HG02884 (cell line): ENCODE data around the gene LAT.
"Not testable (repeated sequence)": the region's sequence is repeated elsewhere in the genome, so short reads cannot be mapped to it uniquely, and the experiment has no call there.

Experiments
- ATAC-seq: cut with Tn5 transposase; IDR thresholded peaks from one replicate; pipeline ENCODE4 v1.9.1; 2021; ENCODE audit warnings: mild to moderate bottlenecking, moderate library complexity; ENCODE audit not compliant: unreplicated experiment

The LAT gene, protein sequence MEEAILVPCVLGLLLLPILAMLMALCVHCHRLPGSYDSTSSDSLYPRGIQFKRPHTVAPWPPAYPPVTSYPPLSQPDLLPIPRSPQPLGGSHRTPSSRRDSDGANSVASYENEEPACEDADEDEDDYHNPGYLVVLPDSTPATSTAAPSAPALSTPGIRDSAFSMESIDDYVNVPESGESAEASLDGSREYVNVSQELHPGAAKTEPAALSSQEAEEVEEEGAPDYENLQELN

DNA sequence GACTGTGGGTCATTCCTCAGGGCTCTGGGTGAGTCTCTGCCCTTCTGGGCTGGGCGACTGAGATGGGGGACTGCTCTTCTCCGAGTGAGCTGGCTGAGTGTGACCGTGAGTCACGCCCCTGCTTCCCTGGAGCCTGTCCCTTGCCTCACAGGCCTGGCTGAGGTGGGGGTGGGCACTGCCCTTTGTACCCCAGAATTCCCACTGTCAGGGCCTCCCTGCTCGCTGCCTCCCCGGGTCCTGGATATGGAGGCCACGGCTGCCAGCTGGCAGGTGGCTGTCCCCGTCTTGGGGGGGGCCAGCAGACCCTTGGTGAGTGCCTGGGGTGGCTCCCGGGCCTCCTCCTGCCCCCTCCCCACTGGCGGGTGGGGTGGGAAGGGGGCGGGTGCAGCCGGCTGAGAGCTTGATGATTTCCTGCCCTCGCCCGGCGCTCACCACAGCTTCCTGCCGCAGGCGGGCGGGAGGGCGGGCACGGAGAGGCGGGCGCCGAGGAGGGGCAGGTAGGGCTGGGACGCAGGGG, at the start of gene LAT:
LAT (plus strand) TSS at position 434 of the 517 bp plus-strand sequence. CDS start 366 bp downstream, outside the sequence.
- no peak for ATAC-seq

DNA sequence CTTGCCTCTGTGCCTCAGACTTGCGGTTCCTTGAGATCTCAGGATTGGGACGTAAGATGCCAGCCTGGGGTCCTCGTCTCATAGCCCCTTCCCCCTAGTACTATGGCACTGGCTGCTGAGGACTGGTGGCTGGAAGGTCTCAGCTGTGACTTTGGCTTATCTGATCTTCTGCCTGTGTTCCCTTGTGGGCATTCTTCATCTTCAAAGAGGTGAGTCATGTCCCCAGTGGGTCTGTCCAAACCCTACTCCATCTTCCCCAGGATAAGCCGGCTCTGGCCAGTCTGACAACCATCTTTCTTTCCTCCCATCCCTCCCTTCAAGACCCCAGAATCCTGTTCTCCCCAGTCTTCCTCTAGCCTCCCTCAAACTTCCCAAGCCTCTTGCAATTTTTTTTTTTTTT, 49.5 kb upstream of the LAT start:
- no peak for ATAC-seq

DNA sequence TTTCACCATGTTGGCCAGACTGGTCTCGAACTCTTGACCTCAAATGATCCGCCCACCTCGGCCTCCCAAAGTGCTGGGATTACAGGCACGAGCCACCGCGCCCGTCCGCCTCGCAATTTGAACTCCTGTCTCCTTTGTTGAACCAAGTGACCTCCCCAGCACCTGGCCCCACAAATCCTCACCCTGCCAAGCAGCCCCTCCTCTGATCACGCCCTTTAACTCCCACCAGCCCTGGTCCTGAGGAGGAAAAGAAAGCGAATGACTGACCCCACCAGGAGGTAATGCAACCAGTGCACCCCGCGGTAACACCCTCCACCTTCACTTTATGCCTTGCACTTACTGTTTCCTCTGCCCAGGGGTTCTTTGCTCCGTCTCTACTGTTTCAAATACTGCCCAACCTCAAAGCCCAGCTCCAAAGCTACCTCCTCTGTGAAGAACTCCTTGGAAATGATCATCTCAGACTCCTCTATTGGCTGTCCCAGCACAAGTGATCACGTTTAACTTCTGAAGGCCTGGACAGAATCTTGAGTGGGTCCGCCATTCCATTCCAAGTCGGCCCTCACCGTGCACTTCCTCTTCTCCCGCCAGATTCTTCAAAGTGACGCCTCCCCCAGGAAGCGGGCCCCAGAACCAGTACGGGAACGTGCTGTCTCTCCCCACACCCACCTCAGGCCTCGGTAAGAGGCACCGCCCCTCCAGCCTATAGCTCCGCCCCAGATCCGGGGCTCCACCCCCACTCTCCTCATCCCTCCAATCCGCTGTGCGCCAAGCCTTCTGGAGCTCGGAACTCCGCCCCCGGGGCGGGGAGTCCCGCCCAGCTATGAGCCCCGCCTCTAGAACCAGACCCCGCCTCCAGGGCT, 48.7 kb upstream of the LAT start:
- peak; percentile 79 for ATAC-seq

DNA sequence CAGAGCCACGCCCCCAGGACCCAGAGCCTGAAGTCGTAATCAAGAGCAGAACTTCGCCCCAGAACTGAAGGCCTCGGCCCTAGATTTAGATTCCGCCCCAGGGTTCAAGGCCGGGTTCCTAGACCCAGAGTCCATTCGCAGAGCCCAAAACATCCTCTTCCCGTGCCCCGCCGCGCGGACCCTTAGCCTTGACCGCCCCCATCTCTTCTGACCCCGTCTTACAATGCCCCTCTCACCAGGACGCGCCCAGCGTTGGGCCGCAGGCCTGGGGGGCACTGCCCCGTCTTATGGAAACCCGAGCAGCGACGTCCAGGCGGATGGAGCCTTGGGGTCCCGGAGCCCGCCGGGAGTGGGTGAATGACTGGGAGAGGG, 48.1 kb upstream of the LAT start:
- ATAC-seq = no peak

DNA sequence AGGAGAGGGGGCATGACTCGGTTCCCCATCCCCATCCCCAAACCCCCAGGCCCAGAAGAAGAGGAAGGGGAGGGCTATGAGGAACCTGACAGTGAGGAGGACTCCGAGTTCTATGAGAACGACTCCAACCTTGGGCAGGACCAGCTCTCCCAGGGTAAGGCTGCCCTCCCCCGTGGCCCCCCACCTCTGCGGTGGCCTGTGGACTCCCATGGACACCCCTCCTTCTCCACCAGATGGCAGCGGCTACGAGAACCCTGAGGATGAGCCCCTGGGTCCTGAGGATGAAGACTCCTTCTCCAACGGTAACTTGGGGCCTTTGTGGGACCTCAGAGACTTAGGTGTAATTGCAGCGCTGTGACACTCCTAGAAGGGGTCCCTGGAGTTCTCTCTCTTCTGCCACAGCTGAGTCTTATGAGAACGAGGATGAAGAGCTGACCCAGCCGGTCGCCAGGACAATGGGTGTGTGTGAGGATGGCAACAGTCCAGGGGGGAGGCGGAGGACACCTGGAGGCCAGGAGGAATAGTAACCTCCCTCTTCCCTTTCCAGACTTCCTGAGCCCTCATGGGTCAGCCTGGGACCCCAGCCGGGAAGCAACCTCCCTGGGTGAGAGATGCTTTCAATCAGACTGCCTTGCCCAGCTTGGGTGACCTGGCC, 47.5 kb upstream of the LAT start:
- ATAC-seq = no peak

DNA sequence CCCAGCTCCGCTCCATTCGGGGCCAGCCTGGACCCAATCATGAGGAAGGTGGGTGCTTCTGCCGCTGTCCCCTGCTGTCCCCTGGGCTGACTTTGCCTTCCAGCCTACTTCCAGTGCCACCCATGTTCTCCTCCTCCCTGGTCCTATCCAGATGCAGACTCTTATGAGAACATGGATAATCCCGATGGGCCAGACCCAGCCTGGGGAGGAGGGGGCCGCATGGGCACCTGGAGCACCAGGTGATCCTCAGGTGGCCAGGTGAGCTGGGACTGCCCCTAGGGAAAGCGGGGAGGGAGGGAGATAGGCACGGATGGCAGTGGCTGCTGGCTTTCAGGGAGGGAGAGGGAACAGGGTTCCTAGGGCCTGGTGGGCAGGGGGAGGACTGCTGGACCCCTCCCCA, 46.1 kb upstream of the LAT start:
- no peak for ATAC-seq

DNA sequence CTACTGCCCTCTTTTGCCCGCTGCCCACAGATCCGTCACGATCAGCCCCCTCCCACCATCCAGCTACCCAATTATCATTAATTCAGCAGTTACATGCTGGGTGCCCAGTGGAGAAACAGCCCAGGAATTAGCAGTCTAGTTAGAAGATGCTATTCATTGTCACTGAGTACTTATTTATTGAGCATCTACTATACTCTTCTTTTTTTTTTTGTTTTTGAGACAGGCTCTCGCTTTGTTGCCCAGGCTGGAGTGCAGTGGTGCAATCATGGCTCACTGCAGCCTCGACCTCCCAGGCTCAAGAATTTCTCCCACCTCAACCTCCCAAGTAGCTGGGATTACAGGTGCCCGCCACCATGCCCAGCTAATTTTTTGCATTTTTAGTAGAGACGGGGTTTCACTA, 45.0 kb upstream of the LAT start:
- ATAC-seq = not testable (repeated sequence)

DNA sequence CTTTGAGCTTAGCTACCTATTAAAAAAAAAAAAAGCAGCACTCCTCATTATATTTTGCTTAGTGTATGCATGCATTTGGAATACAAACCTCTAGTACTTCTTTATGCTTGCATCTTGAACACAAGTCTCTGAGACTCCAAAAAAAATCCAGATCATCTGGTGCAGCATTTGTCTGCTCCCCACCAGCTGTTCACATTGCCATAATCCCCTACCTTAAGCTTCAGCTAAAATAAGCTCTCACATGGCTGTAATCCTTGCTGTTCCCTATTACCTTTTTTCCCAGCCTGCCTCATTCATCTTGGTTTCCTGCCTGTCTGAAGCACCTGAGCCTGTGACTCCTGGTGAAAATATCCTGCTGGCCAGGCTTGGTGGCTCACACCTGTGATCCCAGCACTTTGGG, 41.6 kb upstream of the LAT start:
- no peak for ATAC-seq

DNA sequence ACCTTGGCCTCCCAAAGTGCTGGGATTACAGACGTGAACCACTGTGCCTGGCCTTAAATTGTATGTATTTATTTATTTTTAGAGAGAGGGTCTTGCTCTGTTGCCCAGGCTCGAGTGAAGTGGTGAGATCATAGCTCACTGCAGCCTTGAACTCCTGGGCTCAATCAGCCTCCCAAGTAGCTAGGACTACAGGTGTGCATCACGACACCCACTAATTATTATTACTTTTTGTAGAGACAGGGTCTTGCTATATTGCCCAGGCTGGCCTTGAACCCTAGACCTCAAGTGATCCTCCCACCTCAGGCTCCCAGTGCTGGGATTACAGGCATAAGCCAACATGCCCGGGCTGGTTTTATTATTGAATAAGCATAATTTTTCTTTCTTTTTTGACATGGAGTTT, 38.2 kb upstream of the LAT start:
- no peak for ATAC-seq

DNA sequence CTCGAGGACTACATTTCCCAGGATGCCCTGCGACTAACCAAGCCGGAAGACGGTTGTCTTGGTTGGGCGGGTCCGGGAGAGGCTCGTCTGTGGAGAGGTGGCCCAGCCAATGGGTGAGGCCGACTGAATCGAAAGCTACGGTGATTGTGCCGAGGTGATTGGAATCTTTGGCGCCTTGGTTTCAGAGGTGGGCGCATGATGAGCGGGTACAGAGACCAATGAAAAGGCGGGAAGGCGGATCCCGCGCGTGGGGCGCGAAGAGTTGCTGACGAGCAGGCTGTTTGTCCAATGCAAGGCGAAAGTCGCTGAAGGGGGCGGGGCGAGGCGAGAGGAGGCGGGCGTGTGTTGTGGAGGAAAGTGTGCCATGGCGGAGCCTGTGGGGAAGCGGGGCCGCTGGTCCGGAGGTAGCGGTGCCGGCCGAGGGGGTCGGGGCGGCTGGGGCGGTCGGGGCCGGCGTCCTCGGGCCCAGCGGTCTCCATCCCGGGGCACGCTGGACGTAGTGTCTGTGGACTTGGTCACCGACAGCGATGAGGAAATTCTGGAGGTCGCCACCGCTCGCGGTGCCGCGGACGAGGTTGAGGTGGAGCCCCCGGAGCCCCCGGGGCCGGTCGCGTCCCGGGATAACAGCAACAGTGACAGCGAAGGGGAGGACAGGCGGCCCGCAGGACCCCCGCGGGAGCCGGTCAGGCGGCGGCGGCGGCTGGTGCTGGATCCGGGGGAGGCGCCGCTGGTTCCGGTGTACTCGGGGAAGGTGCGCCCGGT, 34.0 kb upstream of the LAT start, which contains the start of gene NFATC2IP:
NFATC2IP (plus strand) TSS at position 290 of the 762 bp plus-strand sequence; CDS start at position 365, 75 bp downstream.
- ATAC-seq = peak; percentile 90

DNA sequence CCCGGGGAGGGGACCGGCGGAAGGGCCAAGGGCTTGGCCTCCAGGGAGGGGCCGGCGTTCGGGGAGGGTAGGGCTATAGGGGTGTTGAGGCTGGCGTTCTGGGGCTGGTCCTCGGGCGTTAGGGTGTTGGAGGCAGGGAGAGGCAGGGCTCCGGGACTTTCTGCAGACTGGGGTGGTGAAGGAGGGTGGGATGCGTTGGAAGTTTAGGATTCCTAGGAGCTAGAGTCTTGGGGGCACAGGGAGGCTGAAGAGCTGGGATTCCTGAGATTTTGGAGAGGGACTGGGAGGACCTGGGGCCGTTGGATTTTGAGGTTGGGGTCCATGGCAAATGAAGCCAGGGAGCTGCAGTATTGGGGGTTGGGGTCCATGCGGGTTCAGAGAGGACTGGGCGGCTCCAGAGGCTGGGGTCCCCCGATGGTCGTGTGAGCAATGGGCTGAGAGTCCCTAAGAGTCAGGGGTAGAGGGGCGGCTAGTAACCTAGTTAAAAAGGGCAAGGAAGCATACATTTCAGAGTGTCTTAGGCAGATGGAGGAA, 33.4 kb upstream of the LAT start:
- ATAC-seq = peak; percentile 19

DNA sequence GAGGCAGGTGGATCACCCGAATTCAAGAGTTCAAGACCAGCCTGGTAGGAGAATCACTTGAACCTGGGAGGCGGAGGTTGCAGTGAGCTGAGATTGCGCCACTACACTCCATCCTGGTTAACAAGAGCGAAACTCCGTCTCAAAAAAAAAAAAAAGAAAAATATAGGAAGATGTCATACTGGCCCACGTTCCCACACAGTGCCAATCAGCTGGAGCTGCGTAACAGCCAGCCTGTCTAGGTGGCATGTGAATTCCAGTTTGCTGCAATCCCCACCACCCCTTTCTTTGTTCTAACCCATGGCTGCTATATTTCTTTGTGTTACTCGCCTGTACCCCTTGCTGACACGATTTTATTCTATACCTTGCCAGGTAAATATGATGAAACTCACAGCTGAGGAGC, 26.6 kb upstream of the LAT start:
- ATAC-seq = no peak

DNA sequence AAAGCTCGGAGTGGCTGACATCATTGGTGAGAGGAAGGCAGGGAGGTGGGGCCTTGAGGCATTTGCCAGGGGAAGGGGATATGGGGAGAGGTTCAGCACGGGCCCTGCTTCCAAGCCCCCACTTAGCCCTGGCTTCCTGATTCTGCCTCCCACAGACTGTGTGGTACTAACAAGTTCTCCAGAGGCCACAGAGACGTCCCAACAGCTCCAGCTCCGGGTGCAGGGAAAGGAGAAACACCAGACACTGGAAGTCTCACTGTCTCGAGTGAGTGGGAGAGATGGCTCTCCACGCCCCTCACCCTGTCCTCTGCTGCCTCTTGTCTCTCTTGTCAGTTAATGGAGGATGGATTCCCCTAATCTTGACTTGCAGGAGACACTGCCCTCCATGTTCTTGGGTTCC, 26.0 kb upstream of the LAT start:
- ATAC-seq = no peak

DNA sequence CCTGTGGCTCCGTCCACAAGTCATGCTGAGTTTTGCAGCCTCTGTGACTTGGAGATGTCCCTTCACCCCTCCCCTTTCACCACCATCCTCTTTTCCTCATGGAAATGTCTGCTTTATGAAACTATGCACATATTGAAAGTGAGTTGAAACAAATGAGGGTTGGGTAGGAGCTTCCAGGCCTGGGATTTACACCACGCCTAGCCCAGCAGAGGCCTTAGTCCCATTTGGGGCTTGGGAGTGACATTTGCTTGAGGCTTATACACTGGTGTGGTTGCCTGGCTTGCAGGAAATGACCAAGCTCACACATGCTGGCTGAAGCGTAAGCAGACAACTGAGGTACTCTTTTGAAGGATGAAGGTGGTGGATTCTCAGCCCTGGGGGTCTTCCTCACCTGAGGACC, 20.8 kb upstream of the LAT start:
- no peak for ATAC-seq

DNA sequence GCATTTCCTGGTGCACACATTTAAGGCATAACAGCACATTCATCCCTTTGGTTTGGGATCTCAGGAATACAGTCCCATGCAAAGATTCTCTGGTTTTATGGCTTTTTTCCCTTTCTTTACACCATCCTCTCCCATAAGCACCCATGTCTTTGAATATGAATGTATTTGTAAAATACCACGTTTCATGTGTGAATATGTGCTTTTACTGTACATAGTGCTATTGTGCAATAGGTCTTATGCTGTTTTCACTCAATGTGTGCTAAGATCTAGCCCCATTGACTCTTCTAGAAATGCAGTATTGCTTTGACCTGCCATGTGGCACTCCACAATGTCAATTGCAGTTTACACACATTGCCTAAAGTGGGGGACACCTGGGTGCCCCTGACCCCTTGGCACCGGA, 20.4 kb upstream of the LAT start:
- ATAC-seq = no peak

DNA sequence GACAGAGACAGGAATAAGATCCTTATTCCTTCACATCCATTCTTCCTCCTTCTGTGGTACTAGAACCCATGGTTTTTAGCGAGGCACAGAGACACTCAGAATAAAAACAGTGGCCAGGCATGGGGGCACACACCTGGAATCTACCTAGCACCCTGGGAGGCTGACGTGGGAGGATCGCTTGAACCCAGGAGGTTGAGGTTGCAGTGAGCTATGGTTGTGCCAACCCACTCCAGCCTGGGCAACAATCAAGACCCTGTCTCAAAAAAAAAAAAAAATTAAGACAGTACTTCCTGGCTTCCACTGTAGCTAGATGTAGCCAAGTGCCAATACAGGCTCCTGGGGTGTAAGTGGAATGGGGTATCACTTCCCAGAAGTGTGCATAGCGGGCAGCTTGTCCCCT, 17.7 kb upstream of the LAT start:
- no peak for ATAC-seq

DNA sequence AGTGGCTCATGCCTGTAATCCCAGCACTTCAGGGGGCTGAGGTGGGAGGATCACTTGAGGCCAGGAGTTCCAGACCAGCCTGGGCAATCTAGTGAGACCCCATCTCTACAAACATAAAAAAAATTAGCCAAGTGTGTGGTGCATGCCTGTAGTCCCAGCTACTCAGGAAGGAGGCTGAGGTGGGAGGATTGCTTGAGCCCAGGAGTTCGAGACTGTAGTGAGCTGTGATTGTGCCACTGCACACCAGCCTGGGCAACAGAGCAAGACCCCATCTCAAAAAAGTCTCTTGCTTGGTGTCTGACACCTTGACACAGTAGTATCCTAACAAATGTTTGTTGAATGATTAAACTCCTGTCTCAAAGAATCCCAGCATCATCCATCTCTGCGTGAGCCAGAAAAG, 15.2 kb upstream of the LAT start:
- ATAC-seq = not testable (repeated sequence)

DNA sequence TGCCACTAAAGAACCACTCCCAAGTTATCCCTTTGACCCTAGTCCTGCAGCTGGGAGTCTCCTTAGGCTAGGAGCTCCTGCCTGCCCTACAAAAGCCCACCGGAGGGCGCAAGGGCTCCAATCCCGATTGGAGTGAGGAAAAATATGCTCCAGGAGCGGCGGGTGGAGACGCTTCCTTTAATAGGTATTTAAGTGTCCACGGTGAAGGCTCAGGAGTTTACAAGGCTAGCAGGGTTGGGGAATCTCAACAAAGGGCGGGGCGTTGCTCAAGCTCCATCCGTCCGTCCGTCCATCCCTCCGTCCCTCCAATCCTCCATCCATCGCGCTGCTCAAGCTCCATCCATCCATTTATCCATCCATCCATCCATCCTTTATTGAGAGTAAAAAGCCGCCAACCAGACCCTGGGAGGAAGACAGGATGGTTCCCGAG, 10.8 kb upstream of the LAT start:
- no peak for ATAC-seq

DNA sequence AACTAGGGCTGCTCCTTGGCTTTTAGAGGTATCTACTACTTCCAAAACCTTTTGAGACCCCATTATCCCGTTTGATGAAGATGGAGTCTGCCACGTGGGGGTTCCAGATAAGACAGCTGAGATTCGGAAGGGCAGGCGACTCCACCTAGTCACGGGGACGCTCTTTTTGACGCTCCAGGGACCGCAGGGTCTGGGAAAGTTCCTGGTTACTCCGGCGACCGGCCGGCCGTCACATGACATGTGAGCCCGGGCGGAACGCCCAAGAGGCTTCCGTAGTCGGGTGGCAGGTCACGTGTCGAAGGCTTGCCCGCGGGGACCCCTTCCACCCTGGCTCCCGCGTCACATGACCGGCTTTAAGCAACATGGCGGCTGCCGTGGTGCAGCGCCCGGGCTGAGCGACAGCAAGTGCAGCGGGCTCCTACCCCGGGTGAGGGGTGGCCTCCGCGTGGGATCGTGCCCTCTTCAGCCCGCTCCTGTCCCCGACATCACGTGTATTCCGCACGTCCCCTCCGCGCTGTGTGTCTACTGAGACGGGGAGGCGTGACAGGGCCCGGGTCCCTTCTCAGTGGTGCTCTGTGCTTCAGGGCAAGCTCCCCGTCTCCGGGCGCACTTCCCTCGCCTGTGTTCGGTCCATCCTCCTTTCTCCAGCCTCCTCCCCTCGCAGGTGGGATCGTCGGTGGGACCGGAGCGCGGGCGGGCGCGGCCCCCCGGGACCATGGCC, 10.3 kb upstream of the LAT start, which contains the start of gene SPNS1:
SPNS1 (plus strand) TSS at position 342 of the 721 bp plus-strand sequence; CDS start at position 716, 374 bp downstream.
- peak; percentile 88 for ATAC-seq

DNA sequence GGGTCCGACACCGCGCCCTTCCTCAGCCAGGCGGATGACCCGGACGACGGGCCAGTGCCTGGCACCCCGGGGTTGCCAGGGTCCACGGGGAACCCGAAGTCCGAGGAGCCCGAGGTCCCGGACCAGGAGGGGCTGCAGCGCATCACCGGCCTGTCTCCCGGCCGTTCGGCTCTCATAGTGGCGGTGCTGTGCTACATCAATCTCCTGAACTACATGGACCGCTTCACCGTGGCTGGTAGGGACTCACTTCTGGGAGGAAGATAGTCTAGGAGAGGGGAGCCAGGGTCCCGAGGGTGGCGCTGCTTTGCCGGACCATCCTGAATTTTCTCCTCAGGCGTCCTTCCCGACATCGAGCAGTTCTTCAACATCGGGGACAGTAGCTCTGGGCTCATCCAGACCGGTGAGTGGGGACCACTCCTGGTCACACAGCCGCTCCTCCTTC, 9.7 kb upstream of the LAT start:
- peak; percentile 13 for ATAC-seq
